ENCODE data around the gene ASTL.
"Not testable (repeated sequence)": the region's sequence is repeated elsewhere in the genome, so short reads cannot be mapped to it uniquely, and the experiment has no call there.

The ASTL gene

GRCh38 chr2:96143231-96143847 lies 5.0 kb upstream of the ASTL start:
- Histone ChIP-seq H3K27me3 (ENCODE audit: insufficient read depth, low read length) (peaks cover 45% of the 10 kb centered on the region), H3K27ac (ENCODE audit: low read length) (no peak overlapping the region), H3K4me1 (ENCODE audit: insufficient read depth, low read length) (peaks cover 11% of the 10 kb centered on the region; the same call in 1 of the 2 replicates), H3K9me3 (ENCODE audit: insufficient read depth, low read depth, low read length) (no peaks in the 10 kb centered on the region), H3K9ac (ENCODE audit: low read depth, low read length) (no peak overlapping the region), H3K36me3 (ENCODE audit: insufficient read depth, low read depth, low read length) (peaks cover 9% of the 10 kb centered on the region; the same call in 1 of the 2 replicates), H3K4me3 (ENCODE audit: low read length) (no peak overlapping the region)

DNA sequence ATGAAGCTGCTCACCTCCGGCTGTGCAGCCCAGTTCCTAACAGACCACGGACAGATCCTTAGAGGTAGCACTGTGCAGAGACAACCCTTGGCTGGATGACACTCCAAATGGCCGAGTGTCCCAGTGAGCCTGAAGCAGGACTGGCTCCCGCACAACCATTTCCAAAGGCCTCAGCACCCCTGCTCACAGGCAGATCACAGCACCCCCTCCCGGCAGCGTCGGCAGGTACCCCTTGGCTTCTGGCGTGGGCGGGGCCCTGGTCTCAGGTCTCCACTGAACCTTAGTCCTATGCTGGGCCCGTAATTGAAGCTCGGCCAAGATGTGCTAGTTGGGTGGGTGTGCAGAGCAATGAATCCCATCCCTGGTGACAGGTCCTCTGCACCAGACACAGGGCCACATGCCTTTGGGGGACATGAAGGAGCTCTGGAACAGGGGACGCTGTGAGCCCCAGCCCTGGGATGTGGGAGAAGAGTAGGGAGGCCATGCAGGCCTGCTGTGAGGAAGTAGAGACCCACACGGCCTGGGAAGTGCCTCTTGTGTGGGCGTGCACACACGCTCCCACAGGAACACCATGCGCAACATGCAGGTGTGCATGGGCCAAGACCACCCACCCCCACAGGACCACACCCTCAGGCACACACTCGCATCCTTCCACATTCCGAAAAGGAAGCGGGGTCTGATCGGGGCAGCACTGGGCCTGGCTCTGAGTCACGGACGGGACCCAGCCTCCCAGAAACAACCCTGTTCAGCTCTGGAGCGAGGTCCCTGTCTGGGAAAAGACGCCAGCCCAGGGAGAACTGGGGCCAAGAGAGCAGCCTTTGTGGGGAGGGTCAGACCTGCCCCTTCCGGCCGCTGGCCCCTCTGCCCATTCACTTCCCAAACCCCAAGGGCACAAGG lies 4.2 kb upstream of the ASTL start:
- peaks cover 7% of the 10 kb centered on the region for H3K4me1 ChIP-seq (ENCODE audit: insufficient read depth, low read length)
- H3K27me3 ChIP-seq (ENCODE audit: insufficient read depth, low read length) = peaks cover 38% of the 10 kb centered on the region
- H3K4me3 ChIP-seq (ENCODE audit: low read length) = no peak overlapping the region
- H3K9me3 ChIP-seq (ENCODE audit: insufficient read depth, low read depth, low read length) = no peaks in the 10 kb centered on the region
- no peak overlapping the region for H3K27ac ChIP-seq (ENCODE audit: low read length)
- peaks cover 9% of the 10 kb centered on the region; the same call in 1 of the 2 replicates for H3K36me3 ChIP-seq (ENCODE audit: insufficient read depth, low read depth, low read length)
- no peak overlapping the region for H3K9ac ChIP-seq (ENCODE audit: low read depth, low read length)

- not testable (repeated sequence) for H3K36me3 ChIP-seq (ENCODE audit: insufficient read depth, low read depth, low read length); H3K9me3 ChIP-seq (ENCODE audit: insufficient read depth, low read depth, low read length); H3K4me3 ChIP-seq (ENCODE audit: low read length); H3K9ac ChIP-seq (ENCODE audit: low read depth, low read length); H3K27ac ChIP-seq (ENCODE audit: low read length); H3K4me1 ChIP-seq (ENCODE audit: insufficient read depth, low read length)
- peaks cover 29% of the 10 kb centered on the region for H3K27me3 ChIP-seq (ENCODE audit: insufficient read depth, low read length)
Measured at GRCh38 chr2:96141624-96141967, 3.3 kb upstream of the ASTL start.

DNA sequence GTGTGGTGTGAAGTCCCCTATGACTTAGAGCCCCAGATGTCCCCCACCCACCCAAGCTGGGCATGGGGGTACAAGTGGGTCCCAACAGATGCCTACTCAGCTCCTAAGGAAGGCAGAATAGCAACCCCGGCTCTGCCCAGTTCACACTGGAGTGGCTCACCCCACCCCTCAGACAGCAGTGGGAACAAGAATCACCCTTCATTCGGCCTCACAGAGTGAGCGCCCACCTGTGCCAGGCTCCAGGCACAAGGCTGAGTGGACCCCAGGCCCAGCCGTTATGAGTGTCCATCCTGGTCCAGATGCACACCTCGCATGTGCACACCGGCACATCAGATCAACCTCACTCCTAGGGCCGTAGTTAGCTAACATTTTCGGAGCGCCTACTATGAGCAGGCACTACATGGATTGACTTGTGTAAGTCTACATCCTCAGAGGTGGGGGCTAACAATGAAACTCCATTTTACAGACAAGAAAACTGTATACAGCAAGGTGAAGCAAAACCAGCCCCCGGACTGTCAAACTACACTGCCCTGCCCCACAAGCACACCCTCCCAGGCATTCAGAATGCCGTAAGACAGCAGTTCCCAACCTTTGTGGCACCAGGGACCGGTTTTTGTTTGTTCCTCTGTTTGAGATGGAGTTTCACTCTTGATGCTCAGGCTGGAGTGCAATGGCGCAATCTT lies 2.8 kb upstream of the ASTL start:
- peaks cover 24% of the 10 kb centered on the region for H3K27me3 ChIP-seq (ENCODE audit: insufficient read depth, low read length)
- no peak overlapping the region for H3K27ac ChIP-seq (ENCODE audit: low read length)
- H3K4me3 ChIP-seq (ENCODE audit: low read length) = no peak overlapping the region
- H3K36me3 ChIP-seq (ENCODE audit: insufficient read depth, low read depth, low read length) = peaks cover 9% of the 10 kb centered on the region; the same call in 1 of the 2 replicates
- no peak overlapping the region for H3K9ac ChIP-seq (ENCODE audit: low read depth, low read length)
- H3K4me1 ChIP-seq (ENCODE audit: insufficient read depth, low read length) = peaks cover 7% of the 10 kb centered on the region
- no peaks in the 10 kb centered on the region for H3K9me3 ChIP-seq (ENCODE audit: insufficient read depth, low read depth, low read length)

DNA sequence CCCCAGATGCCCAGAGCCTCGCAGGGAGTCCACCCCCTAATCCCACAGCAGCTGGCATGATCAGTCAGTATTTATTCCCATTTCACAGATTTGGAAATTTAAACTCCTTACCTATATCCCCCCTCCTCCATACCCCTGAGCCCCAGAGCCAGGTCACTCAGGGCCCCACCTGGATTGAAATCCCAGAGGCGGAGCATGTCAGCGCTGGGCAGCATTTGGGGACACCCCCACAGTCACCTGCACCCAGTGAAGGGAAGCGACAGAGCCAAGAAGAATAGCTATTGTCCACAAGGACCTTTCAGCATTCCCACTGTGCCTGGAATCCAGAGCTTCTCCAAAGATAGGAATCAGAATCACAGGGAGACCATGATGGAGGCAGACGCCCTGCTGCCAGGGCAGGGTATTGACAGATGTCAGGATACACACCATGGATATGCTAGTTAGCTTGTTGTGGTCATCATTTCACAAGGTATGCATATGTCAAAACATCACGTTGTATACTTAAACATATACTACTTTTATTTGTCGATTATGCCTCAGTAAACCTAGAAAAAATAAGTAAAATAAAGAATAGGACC lies 968 bp upstream of the ASTL start:
- Histone ChIP-seq H3K9me3 (ENCODE audit: insufficient read depth, low read depth, low read length) (no peaks in the 10 kb centered on the region), H3K27ac (ENCODE audit: low read length) (no peak overlapping the region), H3K36me3 (ENCODE audit: insufficient read depth, low read depth, low read length) (peaks cover 9% of the 10 kb centered on the region; the same call in 1 of the 2 replicates)

GRCh38 chr2:96137321-96138178 lies 752 bp downstream of the ASTL start:
- H3K9ac ChIP-seq (ENCODE audit: low read depth, low read length) = no peak overlapping the region
- no peaks in the 10 kb centered on the region for H3K9me3 ChIP-seq (ENCODE audit: insufficient read depth, low read depth, low read length)
- no peak overlapping the region for H3K4me3 ChIP-seq (ENCODE audit: low read length)
- no peak overlapping the region for H3K27ac ChIP-seq (ENCODE audit: low read length)
- peaks cover 3% of the 10 kb centered on the region for H3K4me1 ChIP-seq (ENCODE audit: insufficient read depth, low read length)
- no peaks in the 10 kb centered on the region for H3K36me3 ChIP-seq (ENCODE audit: insufficient read depth, low read depth, low read length)
- no peaks in the 10 kb centered on the region; the same call in 1 of the 2 replicates for H3K27me3 ChIP-seq (ENCODE audit: insufficient read depth, low read length)

More for the DNA sequence above, 968 bp upstream of the ASTL start:
- H3K4me3 ChIP-seq (ENCODE audit: low read length) = no peak overlapping the region
- H3K4me1 ChIP-seq (ENCODE audit: insufficient read depth, low read length) = peaks cover 3% of the 10 kb centered on the region
- peaks cover 6% of the 10 kb centered on the region for H3K27me3 ChIP-seq (ENCODE audit: insufficient read depth, low read length)
- no peak overlapping the region for H3K9ac ChIP-seq (ENCODE audit: low read depth, low read length)

DNA sequence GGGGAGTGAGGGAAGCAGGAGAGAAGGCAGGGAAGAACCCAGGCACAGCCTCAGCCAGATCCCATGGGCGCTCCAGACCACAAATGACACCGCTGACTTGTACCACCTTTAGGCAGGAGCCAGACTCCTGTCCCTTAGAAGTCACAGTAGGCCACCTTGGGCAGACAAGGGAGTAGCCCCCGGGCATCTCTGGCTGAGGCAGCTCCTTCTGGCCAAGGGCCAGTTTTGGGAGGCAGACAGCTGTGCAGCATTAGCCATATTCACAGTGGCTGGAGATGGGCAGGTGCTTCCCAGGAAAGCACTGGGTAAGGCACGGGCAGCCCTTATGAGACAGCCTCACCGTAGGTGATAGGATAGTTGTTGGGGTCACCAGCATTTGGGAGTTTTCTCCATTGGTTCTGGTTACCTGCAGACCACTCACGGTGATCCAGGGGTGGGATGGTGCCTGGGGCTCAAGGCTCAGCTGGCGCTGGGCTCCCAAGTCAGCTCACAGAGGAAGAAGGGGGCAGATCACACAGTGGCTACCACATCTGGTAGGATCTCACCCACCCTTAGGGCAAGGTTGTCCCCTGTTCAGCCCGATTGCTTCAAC lies 2.1 kb downstream of the ASTL start:
- no peaks in the 10 kb centered on the region for H3K36me3 ChIP-seq (ENCODE audit: insufficient read depth, low read depth, low read length)
- no peak overlapping the region for H3K4me3 ChIP-seq (ENCODE audit: low read length)
- H3K27ac ChIP-seq (ENCODE audit: low read length) = no peak overlapping the region
- H3K9ac ChIP-seq (ENCODE audit: low read depth, low read length) = no peak overlapping the region
- peaks cover 3% of the 10 kb centered on the region for H3K4me1 ChIP-seq (ENCODE audit: insufficient read depth, low read length)
- no peaks in the 10 kb centered on the region; the same call in 1 of the 2 replicates for H3K27me3 ChIP-seq (ENCODE audit: insufficient read depth, low read length)
- no peaks in the 10 kb centered on the region for H3K9me3 ChIP-seq (ENCODE audit: insufficient read depth, low read depth, low read length)

DNA sequence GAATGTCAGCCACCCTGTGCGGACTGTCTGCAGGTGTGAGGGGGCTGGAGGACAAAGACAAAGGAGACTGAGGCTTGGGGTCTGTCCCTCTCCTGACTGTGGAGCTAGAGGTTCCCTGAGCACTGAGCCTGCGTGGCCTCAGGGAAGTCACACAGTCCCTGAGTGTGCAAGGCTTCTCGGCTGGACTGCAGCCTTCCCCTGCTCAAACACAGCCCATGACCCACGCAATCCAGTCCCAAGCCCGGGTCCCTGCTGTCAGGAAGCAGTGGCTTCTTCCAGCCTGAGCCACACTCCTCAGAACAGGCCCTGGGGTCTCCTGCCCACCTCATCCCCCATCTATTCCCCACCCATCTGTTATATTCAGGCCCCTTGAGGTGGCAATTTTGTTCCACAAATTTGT lies 2.7 kb downstream of the ASTL start:
- no peak overlapping the region for H3K27ac ChIP-seq (ENCODE audit: low read length)
- no peak overlapping the region for H3K9ac ChIP-seq (ENCODE audit: low read depth, low read length)
- no peak overlapping the region for H3K4me3 ChIP-seq (ENCODE audit: low read length)
- H3K27me3 ChIP-seq (ENCODE audit: insufficient read depth, low read length) = no peaks in the 10 kb centered on the region; the same call in 1 of the 2 replicates
- H3K36me3 ChIP-seq (ENCODE audit: insufficient read depth, low read depth, low read length) = no peaks in the 10 kb centered on the region
- no peaks in the 10 kb centered on the region for H3K9me3 ChIP-seq (ENCODE audit: insufficient read depth, low read depth, low read length)
- peaks cover 3% of the 10 kb centered on the region for H3K4me1 ChIP-seq (ENCODE audit: insufficient read depth, low read length)

GRCh38 chr2:96135171-96135570 lies 3.1 kb downstream of the ASTL start:
- Histone ChIP-seq H3K9me3 (ENCODE audit: insufficient read depth, low read depth, low read length) (no peaks in the 10 kb centered on the region), H3K9ac (ENCODE audit: low read depth, low read length) (no peak overlapping the region), H3K4me1 (ENCODE audit: insufficient read depth, low read length) (peaks cover 3% of the 10 kb centered on the region), H3K27ac (ENCODE audit: low read length) (no peak overlapping the region), H3K36me3 (ENCODE audit: insufficient read depth, low read depth, low read length) (no peaks in the 10 kb centered on the region), H3K4me3 (ENCODE audit: low read length) (no peak overlapping the region), H3K27me3 (ENCODE audit: insufficient read depth, low read length) (no peaks in the 10 kb centered on the region; the same call in 1 of the 2 replicates)

DNA sequence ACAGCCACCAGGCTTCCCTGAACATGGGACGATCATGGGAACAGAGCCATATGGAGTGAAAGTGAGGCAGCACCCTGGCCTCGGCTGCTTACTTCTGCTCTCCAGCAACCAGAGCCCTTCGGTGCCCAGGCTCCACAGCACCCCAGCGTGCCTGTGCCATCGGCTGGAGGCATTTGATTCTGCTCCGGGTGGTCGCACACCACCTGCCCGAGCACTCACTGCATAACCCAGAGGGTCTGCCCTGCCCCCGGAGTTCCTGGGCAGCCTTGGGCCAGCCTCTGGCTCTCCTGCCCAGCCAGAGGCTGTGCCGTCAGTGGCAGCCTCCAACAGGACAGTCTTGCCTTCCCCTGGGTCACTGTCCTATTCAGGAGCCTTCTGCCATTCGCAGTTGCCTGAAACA lies 3.9 kb downstream of the ASTL start:
- Histone ChIP-seq H3K4me3 (ENCODE audit: low read length) (no peak overlapping the region), H3K9me3 (ENCODE audit: insufficient read depth, low read depth, low read length) (no peaks in the 10 kb centered on the region)

More for the DNA sequence above, 3.9 kb downstream of the ASTL start:
- Histone ChIP-seq H3K27ac (ENCODE audit: low read length) (no peak overlapping the region), H3K27me3 (ENCODE audit: insufficient read depth, low read length) (no peaks in the 10 kb centered on the region; the same call in 1 of the 2 replicates), H3K9ac (ENCODE audit: low read depth, low read length) (no peak overlapping the region), H3K4me1 (ENCODE audit: insufficient read depth, low read length) (peaks cover 3% of the 10 kb centered on the region), H3K36me3 (ENCODE audit: insufficient read depth, low read depth, low read length) (no peaks in the 10 kb centered on the region)
